ENCODE measurements around the gene TRMT13.

The TRMT13 gene

GRCh38 chr1:100145116-100145515 is 12.2 kb downstream of the TRMT13 start:
- Histone ChIP-seq H3K27me3 (replicated peaks; ENCODE audit: control insufficient read depth, insufficient read depth, low read length) (no peaks in the 10 kb centered on the region), H3K36me3 (ENCODE audit: control insufficient read depth, insufficient read depth, low read length) (peaks cover 3% of the 10 kb centered on the region), H3K4me3 (replicated peaks; ENCODE audit: low read depth, low read length) (no peak overlapping the region)
- TF ChIP-seq, protein P1, sequence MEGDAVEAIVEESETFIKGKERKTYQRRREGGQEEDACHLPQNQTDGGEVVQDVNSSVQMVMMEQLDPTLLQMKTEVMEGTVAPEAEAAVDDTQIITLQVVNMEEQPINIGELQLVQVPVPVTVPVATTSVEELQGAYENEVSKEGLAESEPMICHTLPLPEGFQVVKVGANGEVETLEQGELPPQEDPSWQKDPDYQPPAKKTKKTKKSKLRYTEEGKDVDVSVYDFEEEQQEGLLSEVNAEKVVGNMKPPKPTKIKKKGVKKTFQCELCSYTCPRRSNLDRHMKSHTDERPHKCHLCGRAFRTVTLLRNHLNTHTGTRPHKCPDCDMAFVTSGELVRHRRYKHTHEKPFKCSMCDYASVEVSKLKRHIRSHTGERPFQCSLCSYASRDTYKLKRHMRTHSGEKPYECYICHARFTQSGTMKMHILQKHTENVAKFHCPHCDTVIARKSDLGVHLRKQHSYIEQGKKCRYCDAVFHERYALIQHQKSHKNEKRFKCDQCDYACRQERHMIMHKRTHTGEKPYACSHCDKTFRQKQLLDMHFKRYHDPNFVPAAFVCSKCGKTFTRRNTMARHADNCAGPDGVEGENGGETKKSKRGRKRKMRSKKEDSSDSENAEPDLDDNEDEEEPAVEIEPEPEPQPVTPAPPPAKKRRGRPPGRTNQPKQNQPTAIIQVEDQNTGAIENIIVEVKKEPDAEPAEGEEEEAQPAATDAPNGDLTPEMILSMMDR (IDR thresholded peaks at IDR 0.05; ENCODE audit: insufficient read depth, low read length, poor library complexity, severe bottlenecking): no peak
- DNase-seq (ENCODE audit: extremely low read depth, insufficient read length): no peak

- Histone ChIP-seq H3K4me3 (replicated peaks; ENCODE audit: low read depth, low read length) (no peak overlapping the region), H3K36me3 (ENCODE audit: control insufficient read depth, insufficient read depth, low read length) (peaks cover 3% of the 10 kb centered on the region), H3K27me3 (replicated peaks; ENCODE audit: control insufficient read depth, insufficient read depth, low read length) (no peaks in the 10 kb centered on the region)
- TF ChIP-seq, protein P1 (IDR thresholded peaks at IDR 0.05; ENCODE audit: insufficient read depth, low read length, poor library complexity, severe bottlenecking): no peak
- no peak for DNase-seq (ENCODE audit: extremely low read depth, insufficient read length)
These were observed 14.0 kb downstream of the TRMT13 start for GRCh38 chr1:100146958-100147357.

- peaks cover 3% of the 10 kb centered on the region for H3K36me3 ChIP-seq (ENCODE audit: control insufficient read depth, insufficient read depth, low read length)
- H3K27me3 ChIP-seq (replicated peaks; ENCODE audit: control insufficient read depth, insufficient read depth, low read length): no peaks in the 10 kb centered on the region
- DNase-seq (ENCODE audit: extremely low read depth, insufficient read length): no peak
- TF ChIP-seq, protein P1 (IDR thresholded peaks at IDR 0.05; ENCODE audit: insufficient read depth, low read length, poor library complexity, severe bottlenecking): no peak
- H3K4me3 ChIP-seq (replicated peaks; ENCODE audit: low read depth, low read length): no peak overlapping the region
These were observed 14.9 kb downstream of the TRMT13 start for GRCh38 chr1:100147875-100148274.

DNA sequence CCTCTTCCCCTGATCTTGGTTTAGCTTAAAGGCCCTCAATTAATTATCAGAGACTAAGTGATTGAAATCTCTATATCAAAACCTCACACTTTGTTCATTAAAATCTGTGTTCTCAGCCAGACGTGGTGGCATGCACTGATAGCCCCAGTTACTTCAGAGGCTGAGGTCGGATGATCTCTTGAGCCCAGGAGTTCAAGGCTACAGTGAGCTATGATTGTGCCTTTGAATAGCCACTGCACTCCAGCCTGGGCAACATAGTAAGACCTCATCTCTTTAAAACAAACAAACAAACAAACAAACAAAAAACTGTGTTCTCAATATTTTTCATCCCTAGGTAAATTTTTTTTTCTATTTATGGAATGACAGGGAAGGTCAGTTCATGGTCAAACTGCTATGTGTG is 18.7 kb downstream of the TRMT13 start:
- Histone ChIP-seq H3K27me3 (replicated peaks; ENCODE audit: control insufficient read depth, insufficient read depth, low read length) (no peaks in the 10 kb centered on the region), H3K36me3 (ENCODE audit: control insufficient read depth, insufficient read depth, low read length) (no peaks in the 10 kb centered on the region; the same call in none of the 2 replicates), H3K4me3 (replicated peaks; ENCODE audit: low read depth, low read length) (no peak overlapping the region)
- TF ChIP-seq, protein P1 (IDR thresholded peaks at IDR 0.05; ENCODE audit: insufficient read depth, low read length, poor library complexity, severe bottlenecking): no peak
- no peak for DNase-seq (ENCODE audit: extremely low read depth, insufficient read length)

DNA sequence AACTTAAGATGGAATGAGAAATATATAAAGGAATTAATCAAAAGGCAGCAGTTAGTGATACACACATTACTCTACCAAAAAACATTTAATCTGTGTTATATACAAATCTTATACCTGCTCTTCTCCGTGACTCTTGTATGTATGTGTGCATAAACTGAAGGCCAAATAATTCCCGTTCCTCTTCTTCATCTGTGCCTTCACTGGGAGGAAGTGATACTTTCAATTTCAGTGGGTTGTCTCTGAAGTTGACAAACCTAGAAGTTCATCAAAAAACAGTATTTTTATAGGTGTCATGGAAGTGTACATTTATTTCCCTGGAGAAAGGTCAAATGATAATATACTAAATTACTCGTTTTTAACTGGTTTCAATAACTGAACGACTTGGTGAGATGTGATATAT is 19.3 kb downstream of the TRMT13 start:
- Histone ChIP-seq H3K4me3 (replicated peaks; ENCODE audit: low read depth, low read length) (no peak overlapping the region), H3K27me3 (replicated peaks; ENCODE audit: control insufficient read depth, insufficient read depth, low read length) (no peaks in the 10 kb centered on the region), H3K36me3 (ENCODE audit: control insufficient read depth, insufficient read depth, low read length) (no peaks in the 10 kb centered on the region; the same call in 1 of the 2 replicates)
- DNase-seq (ENCODE audit: extremely low read depth, insufficient read length): no peak
- TF ChIP-seq, protein P1 (IDR thresholded peaks at IDR 0.05; ENCODE audit: insufficient read depth, low read length, poor library complexity, severe bottlenecking): no peak

DNA sequence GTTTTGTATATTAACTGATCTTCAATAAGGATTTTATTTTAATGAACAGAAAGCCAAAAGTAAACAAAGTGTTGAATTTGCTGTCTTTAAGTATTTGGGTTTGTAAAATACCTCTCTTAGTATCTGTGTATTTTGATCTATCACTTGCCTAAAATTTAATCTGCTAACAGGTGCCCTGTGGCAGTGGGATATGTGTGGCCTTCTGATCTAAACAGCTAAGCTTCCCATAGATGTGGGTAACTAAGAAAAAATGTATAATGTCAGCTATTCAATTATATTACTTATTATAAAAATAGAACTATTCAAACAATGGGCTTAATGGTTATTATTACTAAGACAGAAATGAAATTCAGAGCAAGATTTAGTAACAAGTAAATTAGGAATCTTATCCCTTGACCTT is 29.9 kb downstream of the TRMT13 start:
- DNase-seq (ENCODE audit: extremely low read depth, insufficient read length): no peak
- no peak overlapping the region for H3K4me3 ChIP-seq (replicated peaks; ENCODE audit: low read depth, low read length)
- no peaks in the 10 kb centered on the region for H3K36me3 ChIP-seq (ENCODE audit: control insufficient read depth, insufficient read depth, low read length)
- no peaks in the 10 kb centered on the region for H3K27me3 ChIP-seq (replicated peaks; ENCODE audit: control insufficient read depth, insufficient read depth, low read length)
- TF ChIP-seq, protein P1 (IDR thresholded peaks at IDR 0.05; ENCODE audit: insufficient read depth, low read length, poor library complexity, severe bottlenecking): no peak
